ENCODE results near the gene BMP7.

BMP7 gene

DNA sequence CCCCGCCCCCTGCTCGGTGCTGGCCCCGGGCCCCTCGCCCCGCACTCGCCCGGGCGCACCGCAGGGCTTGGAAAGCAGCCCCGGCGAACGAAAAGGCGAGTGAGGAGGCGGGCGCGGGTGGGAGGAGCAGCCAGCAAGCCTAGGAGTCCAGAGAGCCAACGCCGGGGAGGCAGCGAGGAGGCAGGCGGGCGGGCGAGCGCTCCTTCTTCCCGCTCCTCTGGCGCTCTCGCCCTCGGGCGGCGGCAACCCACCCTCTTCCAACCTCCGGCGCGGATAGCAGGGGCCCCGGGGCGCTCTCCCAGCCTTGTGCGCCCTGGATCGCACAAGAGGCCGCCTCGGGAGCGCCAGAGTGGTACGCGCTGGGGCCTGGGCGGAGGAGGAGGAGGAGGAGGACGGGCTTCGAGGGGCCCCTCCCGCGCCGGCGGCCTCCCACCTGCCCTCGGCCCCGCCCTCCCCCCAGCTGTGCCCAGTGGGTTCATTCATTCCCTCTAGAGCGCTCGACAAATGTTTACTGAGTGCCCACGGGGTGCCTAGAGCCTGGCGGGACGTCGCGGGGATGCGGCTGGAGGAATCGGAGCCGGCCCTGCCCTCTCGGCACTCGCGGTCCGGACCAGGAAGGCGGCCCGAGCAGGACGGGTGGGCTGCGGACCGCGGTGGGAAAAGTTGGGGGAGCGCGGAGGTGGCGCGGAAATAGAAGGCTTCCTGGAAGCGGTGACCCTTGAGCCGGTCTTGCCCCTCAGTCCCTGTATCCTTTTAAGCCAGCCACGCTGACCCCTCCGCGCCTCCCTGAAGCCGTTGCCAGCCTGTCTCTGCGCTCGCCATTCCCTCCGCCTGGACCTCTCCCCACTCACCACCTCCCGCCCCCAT lies at the start of gene BMP7:
TSS of gene BMP7 (minus strand) at position 351 of the 867 bp plus-strand sequence. CDS start 519 bp downstream, outside the sequence.
- no peak for DNase-seq (ENCODE audit: low spot score)

DNA sequence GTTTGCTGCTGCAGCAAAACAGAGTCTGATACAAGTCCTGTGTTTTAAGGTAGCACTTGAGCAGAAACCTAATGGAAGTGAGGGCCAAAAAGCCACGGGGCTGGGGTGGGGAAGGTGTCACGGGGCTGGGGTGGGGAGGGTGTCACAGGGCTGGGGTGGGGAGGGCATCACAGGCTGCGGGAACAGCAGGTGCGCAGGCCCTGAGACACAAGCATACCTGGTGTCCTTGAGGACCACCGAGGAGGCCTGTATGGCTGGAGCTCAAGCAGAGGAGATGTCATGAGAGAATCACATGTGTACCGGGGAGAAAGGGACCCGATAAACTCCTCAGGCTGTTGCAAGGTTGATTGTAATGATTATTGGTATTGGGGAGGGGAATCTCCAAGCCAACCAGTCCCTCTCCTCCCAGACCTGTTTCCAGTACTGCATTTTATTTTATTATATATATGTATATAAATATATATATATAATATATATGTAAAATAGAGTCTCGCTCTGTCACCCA lies 49.6 kb upstream of the BMP7 start:
- no peak for DNase-seq (ENCODE audit: low spot score)

DNA sequence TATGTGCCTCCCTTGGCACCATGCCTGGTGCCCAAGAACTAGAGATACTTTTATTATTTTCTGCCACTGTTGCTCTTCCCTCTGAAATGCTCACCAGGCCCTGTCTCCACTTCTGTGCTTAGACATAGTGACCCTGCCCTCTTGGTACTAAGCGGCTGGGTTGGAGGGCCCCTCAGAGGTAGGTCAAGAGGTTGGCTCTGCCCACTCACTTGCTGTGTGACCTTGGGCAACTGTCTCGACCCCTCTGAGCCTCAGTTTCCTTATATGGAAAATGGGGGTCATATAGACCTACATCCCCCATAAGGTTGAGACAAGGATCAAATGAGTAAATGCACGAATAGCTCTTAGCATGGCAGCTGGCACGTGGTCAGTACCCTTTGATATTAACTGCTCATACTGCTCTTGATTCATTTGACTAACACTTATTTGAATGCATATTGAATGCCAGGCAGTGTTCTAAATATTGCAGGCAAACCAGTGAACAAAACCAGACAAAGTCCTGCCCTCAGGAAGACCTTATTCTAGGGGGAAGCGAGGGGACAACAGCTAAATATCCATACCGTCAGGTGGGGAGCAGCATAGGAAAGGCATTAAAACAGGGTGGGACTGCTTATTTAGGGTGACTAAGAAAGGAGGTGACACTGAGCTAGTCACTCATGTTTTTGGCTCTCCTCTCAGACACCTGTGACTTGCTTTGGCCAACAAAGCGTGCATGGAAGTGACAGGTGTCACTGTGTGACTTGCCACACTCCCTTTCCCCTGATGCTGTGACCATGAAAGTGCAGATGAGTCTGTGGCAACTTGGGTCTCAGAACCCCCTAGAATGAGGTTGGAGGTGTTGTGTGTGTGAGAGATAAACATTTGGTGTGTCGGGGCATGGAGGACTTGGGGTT lies 48.9 kb upstream of the BMP7 start:
- DNase-seq (ENCODE audit: low spot score): no peak

DNA sequence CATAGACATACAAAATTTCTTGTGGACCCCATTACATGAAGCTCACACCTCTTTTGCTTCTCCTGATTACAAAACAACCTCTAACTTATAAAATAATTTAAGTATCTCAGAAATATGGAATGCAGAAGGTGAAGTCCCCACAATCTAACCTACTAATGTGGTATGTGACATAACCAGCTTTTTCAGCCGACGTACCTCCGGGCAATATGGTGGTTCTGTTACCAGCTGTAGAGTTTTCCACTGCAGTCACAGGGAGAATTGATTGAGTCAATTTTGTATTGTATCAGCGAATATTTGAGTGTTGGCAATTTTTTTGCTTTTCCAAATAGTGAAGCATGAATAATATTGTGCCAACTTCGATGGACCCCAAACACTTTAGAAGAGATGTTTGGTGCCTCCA lies 47.5 kb upstream of the BMP7 start:
- DNase-seq (ENCODE audit: low spot score): no peak

DNA sequence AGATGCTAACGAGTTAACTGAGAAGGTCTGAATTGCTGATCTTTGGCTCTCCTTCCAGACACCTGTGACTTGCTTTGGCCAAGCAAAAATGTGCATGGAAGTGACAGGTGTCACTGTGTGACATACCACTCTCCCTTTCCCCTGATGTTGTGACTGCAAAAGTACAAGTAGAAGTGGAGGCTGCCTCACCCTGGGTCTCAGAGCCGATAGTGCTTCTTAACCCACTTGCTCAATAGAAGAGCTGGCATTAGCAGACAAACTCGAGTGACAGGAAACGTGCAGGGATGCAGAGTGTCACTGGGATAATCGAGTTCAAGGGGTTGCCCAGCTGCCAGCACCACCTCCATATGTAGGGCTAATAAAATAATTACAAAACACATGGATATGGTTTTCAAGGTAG lies 46.8 kb upstream of the BMP7 start:
- no peak for DNase-seq (ENCODE audit: low spot score)

GRCh38 chr20:57312138-57312537 lies 45.7 kb upstream of the BMP7 start:
- DNase-seq (ENCODE audit: low spot score): no peak

DNA sequence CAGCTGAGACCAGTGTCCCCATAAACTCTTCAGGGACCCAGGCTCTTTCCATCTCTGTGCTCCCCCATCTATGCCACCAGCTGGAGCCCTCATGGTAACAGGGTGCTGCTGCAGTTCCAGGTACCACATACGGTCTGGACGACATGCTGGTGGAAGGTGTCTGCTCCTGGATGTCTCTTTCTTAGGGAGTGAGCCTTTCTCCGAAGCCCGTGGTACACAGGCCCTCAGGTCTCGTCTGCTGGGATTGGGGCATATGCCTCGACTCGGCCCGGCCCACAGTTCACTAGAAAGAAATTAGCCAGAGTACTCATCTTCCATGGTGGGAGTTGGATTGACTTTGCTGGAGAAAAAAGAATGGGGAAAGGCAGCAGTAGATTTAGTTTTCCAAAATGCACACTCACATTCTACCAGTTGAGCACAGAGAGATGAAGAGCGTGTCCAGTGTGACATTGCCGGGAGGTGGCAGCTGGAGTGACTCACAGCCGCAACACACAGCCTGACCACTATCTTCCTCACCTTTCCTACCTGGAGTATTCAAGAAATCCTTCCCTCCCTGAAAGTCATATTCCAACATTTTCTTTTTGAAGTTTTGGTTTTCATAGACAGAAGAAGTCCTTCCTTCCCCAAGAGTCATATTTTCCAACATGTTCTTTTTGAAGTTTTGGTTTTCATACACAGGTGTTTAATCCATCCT lies 44.5 kb upstream of the BMP7 start:
- no peak for DNase-seq (ENCODE audit: low spot score)

DNA sequence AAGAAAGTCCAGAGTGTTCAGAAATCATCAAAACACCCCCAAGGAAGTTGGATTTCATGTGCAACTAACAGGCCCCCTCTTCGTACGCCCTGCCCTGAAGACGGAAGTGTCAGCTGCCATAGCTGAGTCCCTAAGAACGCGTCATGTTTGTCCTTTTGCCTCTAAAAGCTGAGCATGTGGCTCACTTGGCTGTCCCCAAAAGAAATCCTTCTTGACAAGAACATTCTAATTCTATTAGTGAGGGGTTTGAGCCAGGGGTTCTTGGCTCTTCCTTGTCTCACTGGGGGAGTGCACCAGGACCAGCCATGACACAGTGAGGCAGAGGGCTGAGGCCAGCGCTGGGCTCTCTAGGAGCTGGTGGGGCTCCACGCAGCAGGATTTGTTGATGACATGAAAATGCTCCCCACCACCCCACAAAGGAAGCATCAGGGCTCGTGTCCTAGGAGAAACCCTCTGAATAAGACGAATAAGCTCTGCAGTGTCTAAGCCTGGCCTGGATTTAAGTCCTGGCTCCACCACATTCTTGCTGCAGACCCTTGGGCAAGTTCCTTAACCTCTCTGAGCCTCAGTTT lies 43.2 kb upstream of the BMP7 start:
- DNase-seq (ENCODE audit: low spot score): no peak

DNA sequence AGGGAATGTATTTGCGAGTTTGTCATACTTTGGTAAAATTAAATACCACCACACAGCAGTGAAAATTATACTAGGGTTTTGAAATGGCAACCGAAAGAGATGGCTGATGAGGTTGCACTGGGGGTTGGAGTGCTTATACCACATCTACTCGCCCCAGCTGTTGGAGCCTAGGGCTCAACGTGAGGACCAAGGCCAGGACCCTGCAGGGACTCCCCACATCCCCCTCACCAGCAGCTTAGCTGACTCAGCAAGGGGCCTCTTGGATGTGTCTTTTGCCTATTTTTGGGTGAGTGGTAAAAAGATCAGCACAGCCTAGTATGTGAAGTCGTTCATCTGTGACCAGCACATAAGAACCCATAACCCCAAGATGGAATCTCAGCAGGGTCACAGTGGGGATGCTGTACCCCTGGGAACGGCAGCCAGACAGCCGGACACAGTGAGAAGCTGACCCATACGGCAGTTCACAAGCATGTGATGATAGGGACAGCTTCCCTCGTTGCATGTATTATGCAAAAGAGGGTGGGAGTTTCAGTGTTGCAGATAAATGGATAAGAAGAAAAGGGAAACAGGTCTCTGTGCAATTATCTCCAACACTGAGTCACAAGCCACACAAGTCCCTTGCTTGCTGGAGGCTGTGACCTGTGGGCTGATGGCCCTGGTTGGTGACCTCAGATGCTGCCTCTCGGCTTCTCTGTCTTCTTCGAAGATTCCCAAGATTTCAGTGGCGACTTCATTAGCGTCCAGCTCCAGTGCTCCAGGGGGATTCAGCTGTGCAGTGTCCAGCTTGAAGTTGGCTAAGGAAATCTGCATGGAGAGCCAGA lies 42.2 kb upstream of the BMP7 start:
- no peak for DNase-seq (ENCODE audit: low spot score)

DNA sequence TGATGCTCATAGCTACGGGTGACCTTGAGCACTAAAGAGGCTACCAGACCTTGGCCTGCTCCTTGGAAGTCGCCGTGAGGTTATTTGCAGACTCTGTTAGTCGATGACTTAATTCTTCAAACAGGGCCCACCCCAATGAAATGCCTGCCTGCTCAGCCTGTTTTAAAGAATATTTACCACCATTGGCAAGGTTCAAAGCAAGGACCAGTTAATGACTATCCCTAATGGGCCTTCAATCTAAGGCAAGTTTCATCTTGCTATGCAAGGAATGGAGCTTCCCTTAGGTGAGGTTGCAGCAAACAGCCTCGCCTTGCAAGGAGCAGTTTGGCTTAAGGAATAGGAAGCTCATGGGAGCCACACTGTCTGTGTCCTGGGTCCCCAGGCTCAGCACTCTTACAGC lies 40.3 kb upstream of the BMP7 start:
- no peak for DNase-seq (ENCODE audit: low spot score)

- DNase-seq (ENCODE audit: low spot score): no peak
Measured at GRCh38 chr20:57301026-57301425, 34.6 kb upstream of the BMP7 start.

- DNase-seq (ENCODE audit: low spot score): no peak
Measured at GRCh38 chr20:57298457-57298856, 32.0 kb upstream of the BMP7 start.

DNA sequence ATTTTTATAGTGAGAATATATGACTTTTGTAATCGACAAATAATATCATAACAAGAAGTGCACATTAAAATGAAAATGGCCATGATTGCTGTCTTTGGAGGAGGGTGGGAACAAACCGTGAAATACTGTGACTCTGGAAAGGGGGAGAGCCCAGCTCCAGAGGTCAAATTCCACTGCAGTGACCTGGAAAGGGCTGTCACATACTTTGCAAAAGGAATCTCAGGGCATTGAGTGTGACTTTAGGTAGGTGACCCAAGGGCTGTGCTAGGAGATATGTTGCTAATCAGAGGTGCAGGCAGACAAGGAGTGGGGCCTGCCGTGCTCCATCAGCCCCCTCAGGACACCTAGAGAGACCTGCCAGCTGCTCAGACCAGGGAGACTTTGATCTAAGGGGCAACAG lies 28.1 kb upstream of the BMP7 start:
- DNase-seq (ENCODE audit: low spot score): no peak

- no peak for DNase-seq (ENCODE audit: low spot score)
Measured at GRCh38 chr20:57293995-57294394, 27.6 kb upstream of the BMP7 start.

- DNase-seq (ENCODE audit: low spot score): no peak
Measured at GRCh38 chr20:57292611-57293010, 26.2 kb upstream of the BMP7 start.

DNA sequence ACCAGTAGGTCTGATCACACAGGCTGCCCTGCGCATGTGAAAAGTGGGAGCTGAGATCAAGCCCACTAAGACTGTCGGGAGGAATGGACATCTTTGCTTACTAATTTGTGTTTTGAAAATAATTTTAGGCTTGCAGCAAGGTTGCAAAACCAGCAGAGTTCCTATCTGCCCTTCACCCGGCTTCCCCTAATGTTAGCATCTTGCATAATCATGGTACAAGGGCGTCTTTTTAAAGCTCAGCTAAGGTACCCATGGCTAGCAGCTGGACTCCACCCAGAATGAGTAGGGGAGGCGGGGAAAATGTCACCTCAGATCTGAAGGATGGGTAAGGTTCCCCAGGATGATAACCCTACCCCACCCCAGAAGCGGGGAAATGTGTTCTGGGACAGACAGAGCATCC lies 25.3 kb upstream of the BMP7 start:
- DNase-seq (ENCODE audit: low spot score): no peak

GRCh38 chr20:57291003-57291402 lies 24.6 kb upstream of the BMP7 start:
- DNase-seq (ENCODE audit: low spot score): no peak

DNA sequence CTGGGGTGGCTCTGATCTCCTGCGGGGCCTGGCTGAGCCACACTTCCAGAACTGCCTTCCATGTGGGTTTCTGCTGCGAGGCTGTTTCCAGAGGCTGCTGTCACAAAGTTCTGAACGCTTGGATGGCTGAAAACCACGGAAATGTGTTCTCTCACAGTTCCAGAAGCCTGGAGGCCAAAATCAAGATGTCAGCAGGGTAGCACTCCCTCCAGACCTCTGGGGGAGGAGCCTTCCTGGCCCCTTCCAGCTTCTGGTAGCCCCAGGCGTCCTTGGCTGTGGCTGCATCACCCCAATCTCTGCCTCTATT lies 23.7 kb upstream of the BMP7 start:
- DNase-seq (ENCODE audit: low spot score): no peak

DNA sequence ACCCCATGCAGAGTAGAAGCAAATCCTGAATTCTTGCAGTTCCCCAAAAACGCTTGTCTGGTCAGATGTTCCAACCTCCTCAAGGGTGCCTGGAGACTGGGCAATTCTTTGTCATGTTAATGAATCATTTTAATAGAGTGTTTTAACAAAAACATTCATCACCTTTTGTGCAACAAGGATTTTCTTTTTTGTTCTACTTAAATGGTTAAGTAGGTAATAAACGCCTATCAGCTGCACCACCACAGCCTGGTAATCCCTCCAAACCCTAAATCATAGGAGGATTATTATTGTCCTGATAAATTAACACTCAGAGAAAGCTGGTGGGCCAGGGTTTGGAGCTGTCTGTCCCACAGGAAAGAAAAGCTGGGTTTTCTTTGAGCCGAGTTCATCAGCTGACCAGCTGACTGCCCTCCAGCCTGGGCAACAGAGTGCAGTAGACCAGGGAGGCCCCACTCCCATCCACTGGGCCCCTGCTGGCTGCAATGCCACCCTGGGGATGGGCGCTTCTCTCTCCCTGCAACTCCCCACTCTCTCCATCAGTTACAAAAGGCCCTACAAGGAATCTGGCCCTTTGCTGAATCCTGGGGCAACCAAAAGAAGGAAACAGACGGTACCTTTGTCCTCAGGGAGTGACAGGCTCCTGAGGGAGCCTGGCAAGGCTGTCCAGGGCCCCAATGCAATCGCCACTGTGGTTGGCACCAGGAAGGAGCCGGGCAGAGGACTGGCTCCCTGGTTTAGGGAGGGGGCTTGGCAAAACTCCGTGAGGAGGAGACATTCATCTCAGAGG lies 23.1 kb upstream of the BMP7 start:
- no peak for DNase-seq (ENCODE audit: low spot score)

DNA sequence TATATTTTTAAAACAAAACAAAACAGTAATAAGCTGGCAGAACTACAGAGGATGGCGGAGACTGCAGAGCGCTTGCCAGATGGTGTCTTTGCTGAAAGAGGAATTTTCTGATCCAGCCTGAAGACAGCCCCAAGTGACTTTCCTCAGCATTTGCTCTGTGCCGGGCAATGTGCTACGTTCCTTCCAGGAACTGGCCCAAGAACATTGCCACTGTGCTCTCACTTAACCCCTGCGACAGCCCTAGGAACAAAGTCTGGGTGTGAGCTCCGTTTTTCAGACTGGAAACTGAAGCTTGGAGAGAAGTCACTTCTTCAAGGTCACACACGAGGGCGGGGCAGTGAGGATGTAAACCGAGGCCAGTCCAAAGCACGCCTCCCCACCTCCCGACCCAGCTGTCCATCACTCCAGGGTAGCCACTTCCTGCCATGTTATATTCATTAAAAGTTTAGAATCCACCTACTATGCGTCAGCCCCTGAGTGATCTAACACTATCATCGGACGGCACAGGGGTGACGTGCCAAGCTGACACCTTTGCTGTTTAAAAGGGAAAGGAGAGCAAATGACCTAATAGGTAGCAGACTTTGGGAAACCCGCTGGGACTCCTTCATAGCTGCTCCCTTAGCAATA lies 22.3 kb upstream of the BMP7 start:
- no peak for DNase-seq (ENCODE audit: low spot score)

Data from CD4-positive, alpha-beta T cell treated with Interleukin-6 at 100 ng/mL for 8 hours (primary cell).